Measurements from ENCODE around the gene CHD2.

DNA sequence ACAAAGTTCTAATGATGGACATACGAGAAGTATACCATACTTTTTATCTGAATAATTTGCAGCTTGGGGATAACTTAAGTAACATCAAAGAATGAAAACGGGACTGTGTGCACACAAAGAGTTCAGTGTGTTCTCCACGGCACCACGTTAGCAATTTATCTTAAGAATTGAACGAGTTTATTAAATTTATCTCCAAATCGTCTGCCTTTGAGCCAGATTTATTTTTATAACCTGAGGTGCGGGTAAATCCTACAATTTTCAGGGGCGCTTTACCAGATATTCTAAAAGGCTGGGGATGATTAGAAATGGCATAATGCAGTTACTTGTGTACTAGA is 3.5 kb downstream of the CHD2 start:
- TF ChIP-seq ZBTB21 (CRISPR knock-in tag; IDR thresholded peaks at IDR 0.05; ENCODE audit: borderline replicate concordance) = no peak
- no peak for TF ChIP-seq CTCF (IDR thresholded peaks at IDR 0.05)
- TF ChIP-seq ZNF281 (CRISPR knock-in tag; IDR thresholded peaks at IDR 0.05) = no peak
- TF ChIP-seq FOXP1 (CRISPR knock-in tag; IDR thresholded peaks at IDR 0.05; ENCODE audit: borderline replicate concordance) = no peak
- TF ChIP-seq, protein P1, sequence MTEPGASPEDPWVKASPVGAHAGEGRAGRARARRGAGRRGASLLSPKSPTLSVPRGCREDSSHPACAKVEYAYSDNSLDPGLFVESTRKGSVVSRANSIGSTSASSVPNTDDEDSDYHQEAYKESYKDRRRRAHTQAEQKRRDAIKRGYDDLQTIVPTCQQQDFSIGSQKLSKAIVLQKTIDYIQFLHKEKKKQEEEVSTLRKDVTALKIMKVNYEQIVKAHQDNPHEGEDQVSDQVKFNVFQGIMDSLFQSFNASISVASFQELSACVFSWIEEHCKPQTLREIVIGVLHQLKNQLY (CRISPR knock-in tag; IDR thresholded peaks at IDR 0.05) = no peak
- TF ChIP-seq, protein P2, sequence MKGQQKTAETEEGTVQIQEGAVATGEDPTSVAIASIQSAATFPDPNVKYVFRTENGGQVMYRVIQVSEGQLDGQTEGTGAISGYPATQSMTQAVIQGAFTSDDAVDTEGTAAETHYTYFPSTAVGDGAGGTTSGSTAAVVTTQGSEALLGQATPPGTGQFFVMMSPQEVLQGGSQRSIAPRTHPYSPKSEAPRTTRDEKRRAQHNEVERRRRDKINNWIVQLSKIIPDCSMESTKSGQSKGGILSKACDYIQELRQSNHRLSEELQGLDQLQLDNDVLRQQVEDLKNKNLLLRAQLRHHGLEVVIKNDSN (CRISPR knock-in tag; IDR thresholded peaks at IDR 0.05) = no peak
- TF ChIP-seq, protein P3, sequence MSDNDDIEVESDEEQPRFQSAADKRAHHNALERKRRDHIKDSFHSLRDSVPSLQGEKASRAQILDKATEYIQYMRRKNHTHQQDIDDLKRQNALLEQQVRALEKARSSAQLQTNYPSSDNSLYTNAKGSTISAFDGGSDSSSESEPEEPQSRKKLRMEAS (CRISPR knock-in tag; IDR thresholded peaks at IDR 0.05) = no peak
- no peak for TF ChIP-seq TP53 (CRISPR knock-in tag; IDR thresholded peaks at IDR 0.05)
- TF ChIP-seq RORB (CRISPR knock-in tag; IDR thresholded peaks at IDR 0.05) = no peak
- TF ChIP-seq, protein P4, sequence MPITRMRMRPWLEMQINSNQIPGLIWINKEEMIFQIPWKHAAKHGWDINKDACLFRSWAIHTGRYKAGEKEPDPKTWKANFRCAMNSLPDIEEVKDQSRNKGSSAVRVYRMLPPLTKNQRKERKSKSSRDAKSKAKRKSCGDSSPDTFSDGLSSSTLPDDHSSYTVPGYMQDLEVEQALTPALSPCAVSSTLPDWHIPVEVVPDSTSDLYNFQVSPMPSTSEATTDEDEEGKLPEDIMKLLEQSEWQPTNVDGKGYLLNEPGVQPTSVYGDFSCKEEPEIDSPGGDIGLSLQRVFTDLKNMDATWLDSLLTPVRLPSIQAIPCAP (CRISPR knock-in tag; IDR thresholded peaks at IDR 0.05) = no peak
- no peak for TF ChIP-seq NR3C1 (CRISPR knock-in tag; conservative IDR thresholded peaks at IDR 0.05; ENCODE audit: low read depth)
- no peak for TF ChIP-seq SMAD4 (CRISPR knock-in tag; IDR thresholded peaks at IDR 0.05)
- TF ChIP-seq ZNF317 (CRISPR knock-in tag; IDR thresholded peaks at IDR 0.05; ENCODE audit: borderline replicate concordance, low read depth) = no peak
- no peak for TF ChIP-seq ZBTB43 (CRISPR knock-in tag; IDR thresholded peaks at IDR 0.05)

Data from WTC11 (cell line).